HG03457 (cell line): ENCODE data around the gene UBR4.

Source experiments
- ATAC-seq: cut with Tn5 transposase; IDR thresholded peaks from one replicate; pipeline ENCODE4 v1.9.1; 2021; ENCODE audit warnings: moderate number of reproducible peaks; ENCODE audit not compliant: unreplicated experiment

The UBR4 gene

DNA sequence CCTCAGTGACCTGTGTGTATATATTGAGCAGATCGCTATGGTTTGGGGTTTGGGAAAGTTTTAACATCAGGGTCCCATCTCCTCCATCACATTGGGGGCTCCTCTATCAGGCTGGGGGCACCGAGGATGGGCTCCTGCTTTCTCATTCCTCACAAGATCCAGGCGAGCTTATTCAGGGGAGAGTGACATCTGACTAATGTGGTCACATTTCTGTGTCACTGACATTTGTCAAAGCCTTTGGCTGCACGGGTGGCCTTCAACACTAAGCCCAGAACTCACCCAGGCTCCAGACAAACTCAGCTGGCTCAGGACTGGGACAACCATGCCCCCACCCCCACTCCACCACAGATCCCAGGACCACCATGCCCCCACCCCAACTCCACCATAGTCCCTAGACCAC, 150.3 kb downstream of the UBR4 start:
- ATAC-seq, result no peak

DNA sequence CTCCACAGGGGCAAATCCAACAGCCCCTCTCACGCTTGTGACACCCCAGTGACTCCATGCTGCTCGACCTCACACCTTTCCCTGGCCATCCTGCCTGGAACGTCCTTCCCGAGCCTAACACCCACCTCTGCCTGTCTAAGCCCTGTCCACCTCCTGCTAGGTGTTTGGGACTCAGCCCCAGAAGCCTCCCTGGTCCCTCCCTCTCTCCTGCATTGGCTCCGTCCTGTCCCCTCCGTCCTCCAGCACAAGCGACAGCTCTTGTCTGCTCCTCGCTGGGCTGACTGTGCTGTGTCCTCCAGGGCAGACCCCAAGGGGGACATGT, 151.6 kb downstream of the UBR4 start:
- ATAC-seq, result no peak

DNA sequence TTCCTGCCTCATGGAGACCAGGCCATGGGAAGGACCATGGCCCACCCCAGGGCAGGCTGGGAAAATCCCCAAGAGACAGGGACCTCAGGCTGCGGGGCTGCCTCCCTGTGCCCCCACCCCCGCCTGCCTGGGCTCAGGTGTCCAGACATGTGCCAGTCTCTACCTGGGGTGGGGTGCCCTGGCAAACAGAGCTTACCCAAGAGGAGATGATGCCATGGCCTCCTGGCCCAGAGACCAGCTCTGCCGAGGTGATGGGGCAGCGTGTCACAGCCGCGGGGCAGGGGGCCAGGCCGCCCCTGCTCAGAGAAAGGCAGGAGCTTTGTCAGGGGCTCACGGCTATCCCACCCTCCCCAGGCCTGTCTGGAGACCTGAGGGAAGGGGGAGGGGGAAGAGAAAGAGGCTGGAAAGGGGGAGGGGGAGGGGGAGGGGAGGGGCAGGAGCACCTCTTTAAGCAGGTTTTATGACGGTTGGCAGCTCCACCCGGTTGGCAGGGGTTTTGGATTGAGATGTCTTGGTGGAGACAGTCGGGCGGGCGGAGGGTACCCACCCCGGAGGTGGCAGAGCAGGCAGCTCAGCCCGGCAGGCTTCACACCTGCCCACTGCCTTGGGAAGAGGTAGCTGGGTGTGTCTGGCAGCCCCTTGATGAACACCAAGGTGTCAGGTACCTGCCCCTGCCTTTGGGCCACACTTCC, 152.1 kb downstream of the UBR4 start:
- ATAC-seq, result no peak

DNA sequence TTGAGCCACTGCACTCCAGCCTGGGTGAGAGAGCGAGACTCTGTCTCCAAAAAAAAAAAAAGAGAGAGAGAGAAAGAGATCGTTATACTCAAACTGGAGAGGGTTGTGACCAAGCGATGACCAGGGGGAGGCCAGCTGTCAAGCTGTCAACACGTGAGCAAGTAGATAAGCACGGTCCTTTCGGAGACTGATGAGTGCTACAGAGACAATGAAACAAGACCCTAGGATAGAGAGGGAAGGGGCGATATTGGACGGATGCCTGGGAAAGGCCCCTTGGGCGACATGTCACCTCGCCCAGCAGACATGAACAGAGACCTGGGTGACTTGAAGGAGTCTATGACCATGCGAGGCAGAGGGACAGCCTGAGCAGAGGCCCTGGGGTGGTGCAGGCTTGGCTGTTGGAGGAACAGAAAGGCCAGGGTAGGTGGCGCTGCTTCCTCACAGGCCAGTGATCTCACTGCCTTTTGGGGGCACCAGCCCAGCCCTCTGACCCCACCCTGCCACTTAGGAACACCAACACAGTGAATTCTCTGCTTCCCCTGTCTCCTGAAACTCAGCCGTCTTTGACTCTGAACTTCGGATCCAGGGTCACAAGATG, 152.8 kb downstream of the UBR4 start:
- no peak for ATAC-seq

DNA sequence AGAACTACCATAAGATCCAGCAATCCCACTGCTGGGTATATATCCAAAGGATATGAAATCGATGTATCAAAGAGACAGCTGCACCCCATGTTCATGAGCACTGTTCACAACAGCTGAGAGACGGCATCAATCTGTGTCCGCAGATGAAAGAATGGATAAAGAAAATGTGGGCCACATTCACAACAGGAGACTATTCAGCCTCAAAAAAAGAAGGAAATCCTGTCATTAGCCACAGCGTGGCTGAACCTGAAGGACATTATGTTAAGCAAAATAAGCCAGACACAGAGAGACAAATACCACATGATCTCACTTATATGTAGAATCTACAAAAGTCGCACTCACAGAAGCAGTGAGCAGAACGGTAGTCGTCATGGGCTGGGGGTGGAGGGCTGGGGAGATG, 154.4 kb downstream of the UBR4 start:
- no peak for ATAC-seq

DNA sequence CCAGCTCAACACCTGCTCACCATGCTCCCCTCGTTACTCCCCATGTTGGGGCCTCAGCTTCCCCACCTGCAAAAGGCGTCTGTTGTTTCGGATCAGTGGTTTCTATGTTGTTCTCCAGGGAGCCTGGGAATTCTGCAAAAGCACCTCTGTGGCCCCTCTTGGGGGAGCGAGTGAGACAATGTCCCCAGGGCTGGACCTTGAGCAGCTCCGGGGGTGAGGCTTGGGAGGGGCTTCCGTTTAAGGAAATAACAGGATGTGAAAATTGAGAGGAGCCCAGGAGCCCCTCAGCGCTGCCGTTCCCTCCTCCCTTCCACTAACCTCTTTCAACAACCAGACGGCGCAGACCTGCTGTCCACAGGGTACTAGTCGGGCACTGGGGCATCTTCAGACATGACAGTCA, 155.1 kb downstream of the UBR4 start:
- ATAC-seq, result no peak

DNA sequence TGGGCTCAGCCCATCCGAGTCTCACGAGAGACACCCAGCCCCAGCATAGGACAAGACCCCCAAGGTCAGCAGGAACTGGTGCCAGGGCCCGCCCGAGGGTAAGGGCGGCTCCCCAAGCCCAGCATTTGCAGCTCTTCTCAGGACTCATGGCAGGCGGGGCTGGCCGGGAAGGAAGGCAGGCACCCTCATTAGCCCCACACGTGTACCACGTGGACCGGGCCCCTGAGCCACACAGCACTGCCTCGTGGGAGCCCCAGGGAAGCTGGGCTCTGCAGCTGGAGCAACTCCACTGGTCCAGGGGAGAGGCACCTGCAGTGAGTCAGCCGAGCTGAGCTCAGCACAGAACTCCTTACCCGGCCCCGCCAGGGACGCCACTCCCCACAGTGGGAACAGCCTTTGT, 155.8 kb downstream of the UBR4 start:
- ATAC-seq, result no peak

DNA sequence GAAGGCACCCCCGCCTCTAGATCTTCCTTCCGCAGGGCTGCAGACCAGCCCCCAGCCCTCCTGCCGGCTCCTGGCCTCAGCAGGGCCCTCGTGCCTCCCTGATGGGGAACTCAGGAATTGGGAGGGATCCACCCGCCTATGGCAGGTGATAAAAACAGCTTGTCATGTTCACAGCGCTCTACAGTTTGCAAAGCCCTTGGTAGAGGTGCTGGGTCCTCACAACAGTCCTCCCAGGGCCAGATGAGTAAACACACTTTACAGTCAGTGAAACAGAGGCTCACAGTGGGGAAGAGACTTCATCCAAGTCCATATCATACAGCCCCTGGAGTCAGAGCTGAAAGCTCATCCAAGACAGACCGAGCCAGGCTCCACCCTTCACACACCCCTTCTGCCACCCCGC, 156.6 kb downstream of the UBR4 start:
- ATAC-seq, result no peak

DNA sequence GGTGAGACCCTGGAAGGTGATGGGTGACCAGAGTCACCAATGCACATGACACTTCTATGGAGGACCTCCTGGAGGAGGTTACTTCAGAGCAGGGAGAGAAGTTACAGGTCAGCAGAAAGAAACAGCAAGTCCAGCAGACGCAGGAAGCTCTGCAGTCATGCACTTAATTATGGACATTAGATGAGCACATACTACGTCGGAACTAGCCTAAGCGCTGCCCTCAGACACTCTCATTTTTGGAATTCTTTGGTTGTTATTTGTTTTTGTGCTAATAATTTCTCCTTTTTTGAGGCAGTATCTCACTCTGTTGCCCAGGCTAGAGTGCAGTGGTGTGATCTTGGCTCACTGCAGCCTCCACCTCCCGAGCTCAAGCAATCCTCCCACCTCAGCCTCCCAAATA, 160.3 kb downstream of the UBR4 start:
- no peak for ATAC-seq

DNA sequence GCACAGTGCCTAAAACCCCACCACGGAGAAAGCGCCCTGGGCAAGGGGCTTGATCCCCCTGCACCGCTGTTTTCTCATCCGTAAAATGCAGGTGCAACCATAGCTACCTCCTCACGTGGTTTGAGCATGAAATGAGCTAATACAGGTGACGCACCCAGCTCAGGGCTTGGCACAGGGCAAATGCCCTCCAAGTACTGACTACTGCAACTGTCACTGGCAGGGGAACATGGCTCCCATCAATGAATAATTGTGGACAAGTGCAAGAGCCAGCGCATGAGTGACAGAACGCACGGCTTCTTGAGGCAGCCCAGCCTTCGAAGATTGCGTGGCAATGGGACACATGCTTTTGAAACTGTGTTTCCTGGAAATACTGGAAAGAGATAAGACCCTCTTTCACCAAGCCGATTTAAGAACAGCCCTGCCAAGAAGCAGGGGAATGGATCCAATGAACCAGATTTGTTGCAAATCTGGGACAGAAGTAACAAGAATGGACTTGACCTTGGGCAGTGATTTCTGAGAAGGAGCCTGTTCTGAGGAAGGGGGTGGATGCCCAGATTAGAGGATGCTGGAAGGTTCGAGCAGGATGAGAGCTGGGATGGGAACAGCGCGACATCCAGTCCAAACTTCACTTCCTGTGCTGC, 160.8 kb downstream of the UBR4 start:
- ATAC-seq, result no peak

DNA sequence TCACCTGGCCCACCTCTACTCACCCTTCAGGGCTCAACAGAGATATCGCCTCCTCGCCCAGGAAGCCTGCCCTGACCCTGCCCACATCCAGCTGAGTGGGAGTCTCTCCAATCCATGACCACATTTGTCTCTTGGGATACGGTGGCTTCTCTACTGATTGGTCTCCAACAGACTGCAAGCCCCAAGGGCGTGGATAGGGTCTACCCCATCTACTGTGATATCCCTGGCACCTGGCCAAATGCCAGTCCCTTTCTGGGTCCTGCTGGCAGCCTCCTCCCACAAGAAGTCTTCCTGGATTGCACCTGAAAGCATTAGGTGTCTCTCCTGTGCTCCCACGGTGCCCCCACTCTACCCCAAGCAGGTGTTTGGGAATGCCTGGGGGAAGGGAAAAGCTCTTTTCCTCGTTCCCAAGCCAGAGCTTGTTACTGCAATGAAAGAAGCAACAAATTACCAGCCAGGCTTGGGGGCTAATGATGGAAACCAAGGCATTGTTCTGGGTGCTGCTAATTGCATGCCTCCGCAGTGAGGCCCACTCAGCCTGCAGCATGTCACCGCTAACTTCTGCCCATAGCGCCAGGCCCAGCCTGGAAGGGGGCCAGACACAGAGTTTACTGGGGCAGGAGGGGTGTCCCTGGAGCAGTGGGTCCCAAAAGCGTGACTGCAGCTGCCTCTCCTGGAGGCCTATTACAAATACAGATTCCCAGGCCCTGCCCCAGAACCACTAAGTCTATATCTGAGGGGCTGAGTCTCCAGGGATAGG, 162.9 kb downstream of the UBR4 start:
- ATAC-seq, result no peak

DNA sequence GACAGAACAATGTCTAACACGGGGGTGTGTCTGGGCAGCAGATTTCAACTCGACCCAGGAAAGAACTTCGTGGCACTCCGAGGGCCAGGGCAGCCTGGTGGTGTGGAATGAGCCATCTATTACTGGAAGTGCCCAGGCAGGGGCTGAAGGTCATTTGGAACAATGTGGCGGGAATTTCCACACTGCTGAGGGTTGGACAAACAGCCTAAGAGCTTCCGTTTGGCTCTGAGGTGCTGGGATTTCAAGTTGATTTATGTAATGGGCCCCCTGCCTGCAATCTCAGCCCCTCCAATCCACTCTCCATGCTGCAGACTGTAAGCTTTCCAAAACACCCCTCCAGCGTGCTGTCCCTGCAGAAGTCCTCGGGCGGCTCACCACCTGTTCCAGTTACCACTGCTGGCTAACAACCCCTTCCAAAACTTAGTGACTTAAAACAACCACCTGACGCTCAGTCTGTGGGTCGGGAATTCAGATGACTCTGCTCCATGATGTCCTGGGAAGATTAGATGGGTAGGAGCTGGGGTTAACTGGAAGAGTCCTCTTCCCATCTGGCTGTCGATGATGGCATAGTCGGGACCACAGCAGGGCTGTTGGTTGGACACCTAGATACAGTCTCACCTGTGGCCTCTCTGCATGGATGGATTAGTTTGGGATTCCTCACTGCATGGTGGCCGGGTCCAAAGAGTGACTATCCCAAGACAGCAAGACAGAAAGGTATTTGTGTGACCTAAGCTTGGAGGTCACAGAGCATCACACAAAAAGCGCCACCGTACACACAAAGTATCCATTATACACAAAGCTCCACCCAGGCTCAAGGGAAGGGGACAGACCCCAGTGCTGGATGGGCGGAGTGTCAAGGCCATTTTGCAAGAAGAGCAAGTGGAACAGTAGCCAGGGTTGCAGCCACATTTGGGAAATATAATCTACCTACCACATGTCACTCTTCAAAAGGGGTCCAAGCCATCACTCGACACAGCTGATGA, 163.9 kb downstream of the UBR4 start:
- no peak for ATAC-seq

DNA sequence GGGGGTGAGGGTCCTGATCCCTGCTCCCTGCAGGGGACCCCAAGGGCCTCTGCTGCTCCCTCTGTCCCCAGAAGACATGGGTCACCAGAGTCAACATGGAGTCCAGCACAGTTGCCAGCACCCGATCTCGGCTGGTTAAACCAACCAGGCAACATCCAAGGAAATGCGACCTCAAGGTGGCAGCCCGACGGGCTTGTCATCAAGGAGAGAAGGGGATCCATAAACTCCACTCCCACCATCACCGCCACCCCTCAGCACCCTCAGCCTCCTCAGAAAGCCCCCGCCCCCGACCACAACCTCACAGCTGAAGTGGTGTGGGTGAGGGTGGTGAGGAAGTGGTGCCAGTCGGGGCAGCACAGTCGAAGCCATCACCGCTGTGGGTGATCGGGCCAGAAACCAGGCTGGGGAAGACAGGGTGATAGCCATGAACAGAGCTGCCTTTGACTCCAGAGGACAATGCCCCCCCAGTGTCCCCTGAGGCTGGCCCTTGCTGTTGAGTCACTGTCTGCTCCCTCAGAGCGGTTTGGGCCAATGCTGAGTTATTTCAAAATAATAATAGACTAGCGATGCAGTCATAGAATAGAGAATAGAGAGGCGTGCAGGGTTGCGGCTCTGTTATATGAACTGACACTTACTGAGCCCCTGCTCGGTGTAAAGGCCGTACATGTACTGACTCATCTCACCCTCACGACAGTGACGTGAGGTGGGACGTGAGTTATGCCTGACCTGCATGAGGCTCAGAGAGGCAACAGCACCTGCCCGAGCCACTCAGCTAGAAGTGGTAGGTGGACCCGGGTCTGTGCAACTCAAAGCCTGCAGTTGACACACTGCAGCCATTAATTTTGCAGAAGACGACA, 164.9 kb downstream of the UBR4 start:
- ATAC-seq, result no peak

DNA sequence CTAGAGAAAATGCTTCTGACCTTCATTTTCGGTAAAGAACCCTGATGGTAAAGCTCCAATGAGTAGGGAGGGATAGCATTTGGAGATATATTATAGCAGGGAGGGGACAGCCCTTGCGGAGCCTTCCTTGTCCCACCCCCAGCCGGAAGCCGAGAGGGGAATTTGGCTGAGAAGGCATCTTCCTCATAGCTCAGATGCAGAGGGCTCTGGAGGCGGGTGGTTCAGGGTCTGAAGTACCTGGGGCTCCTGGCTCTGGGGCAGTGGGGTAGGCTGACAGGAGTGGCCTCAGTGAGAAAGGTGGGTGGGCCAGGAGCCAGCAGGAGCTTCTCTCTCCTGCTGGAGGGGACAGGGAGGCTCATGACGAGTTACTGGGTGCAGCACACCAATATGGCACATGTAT, 165.6 kb downstream of the UBR4 start:
- no peak for ATAC-seq

DNA sequence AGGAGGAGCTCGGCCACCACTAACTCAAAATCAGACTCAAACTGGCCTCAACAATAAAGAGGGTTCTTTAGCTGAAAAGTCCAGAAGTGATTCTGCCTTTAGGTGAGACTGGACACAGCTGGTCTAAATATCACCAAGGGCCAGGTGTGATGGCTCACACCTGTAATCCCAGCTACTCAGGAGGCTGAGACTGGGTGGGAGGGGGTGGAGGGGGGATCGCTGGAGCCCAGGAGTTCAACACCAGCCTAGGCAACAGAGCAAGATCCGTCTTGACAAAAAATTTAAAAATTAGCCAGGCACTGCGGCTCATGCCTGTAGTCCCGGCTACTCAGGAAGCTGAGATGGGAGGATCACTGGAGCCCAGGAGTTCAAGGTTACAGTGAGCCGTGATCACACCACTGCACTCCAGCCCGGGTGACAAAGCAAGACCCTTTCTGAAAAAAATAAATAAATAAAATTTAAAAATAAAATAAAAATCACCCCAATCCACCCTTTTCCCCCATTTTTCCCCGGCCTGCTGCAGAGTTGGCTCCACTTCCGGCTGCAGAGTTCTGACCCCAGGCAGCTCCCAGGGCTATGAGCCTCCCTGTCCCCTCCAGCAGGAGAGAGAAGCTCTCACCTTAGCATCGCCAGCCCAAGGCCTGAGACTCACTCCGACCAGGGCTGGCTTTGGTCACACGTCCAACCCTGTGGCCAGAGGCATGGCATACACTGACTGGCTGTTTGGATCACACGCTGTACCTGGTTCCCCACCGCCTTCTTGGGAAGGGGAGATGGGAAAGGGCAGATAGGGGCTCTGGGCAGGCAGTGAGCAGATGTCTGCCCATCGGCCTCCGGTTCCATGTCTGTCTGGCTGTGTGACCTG, 166.3 kb downstream of the UBR4 start:
- no peak for ATAC-seq

DNA sequence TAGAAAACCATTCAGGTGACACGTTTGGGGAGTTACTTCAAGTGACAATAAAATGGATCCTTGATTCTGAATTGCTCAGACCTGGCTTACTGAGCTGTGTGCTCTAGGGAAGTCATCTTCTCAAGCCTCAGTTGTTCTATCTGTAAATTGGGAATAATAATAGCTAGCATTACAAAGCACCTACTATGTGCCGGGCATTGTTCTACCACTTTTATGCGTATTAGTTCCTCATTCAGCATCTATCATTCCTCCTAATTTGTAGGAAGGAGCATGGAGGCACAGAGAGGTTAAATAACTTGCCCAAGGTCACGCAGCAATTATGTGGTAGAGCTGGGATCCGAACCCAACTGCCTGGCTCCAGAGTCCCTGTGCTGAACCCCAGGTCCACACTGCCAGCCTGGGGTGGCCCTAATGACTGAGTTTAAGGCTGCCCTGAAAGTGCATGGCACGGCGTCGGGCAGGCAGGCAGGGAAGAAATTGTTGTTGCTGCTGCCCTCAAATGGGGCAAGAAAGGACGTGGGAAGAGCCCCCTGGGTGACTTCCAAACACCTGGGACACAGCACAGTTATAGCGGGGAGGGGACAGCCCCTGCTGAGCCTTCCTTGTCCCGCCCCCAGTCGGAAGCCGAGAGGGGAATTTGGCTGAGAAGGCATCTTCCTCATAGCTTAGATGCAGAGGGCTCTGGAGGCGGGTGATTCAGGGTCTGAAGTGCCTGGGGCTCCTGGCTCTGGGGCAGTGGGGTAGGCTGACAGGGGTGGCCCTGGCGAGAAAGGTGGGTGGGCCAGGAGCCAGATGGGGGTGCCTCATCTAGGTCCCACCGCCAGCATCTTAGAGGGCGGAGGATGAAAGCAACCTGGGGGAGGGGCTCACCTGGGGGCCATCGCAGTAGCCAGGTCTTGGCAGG, 167.1 kb downstream of the UBR4 start:
- ATAC-seq, result no peak

DNA sequence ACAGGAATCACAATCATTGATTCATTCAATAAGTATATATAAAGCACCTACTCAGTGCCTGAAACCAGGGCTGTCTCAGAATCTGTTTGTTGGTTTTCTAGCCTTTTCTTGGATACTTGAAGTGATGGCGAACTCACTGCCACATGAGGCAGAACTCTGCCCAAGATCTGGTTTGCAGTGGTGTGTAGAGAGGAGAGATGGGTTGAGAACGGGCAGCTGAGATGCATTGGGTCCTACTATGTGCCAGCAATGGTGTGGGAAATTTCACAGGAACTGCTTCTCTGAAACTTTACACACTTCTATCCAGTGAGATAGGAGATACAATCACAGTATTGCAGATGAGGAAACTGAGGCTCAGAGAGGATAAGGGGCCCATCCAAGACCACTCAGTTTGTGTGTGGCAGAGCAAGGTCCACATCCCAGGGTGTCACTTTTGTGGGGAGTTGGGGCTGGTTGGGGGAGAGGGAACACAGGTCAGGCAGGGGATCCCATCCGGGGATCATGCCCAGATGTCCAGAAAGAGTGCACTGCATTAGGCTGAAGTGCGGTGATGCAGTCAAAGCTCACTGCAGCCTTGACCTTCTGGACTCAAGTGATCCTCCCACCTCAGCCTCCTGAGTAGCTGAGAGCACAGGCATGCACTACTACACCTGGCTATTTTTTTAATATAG, 169.9 kb downstream of the UBR4 start:
- no peak for ATAC-seq
